Keratinocyte (primary cell): ENCODE data around the gene MEF2B.

Source experiments
- CTCF ChIP-seq, 3 experiments: IDR thresholded peaks in 1 of 3; conservative IDR thresholded peaks in 1 of 3; optimal IDR thresholded peaks in 1 of 3; 2 replicates in 2 of 3; 3 replicates in 1 of 3; pipeline versions ENCODE3 to v1.5.1; 2011; ENCODE audit warnings: low read length in 3 of 3, mild to moderate bottlenecking in 3 of 3, moderate library complexity in 2 of 3, control low read depth in 1 of 3, inconsistent platforms in 1 of 3; ENCODE audit not compliant: insufficient read depth in 2 of 3; ENCODE audit errors: extremely low read depth in 1 of 3
- EZH2 ChIP-seq: IDR thresholded peaks from one replicate; pipeline ENCODE4 v1.6.1; 2012; ENCODE audit warnings: inconsistent platforms, mild to moderate bottlenecking, low read length, moderate library complexity

- TF ChIP-seq CTCF (optimal IDR thresholded peaks at IDR 0.05 in 1 of 3, IDR thresholded peaks at IDR 0.05 in 1 of 3, conservative IDR thresholded peaks at IDR 0.05 in 1 of 3; ENCODE audit: extremely low read depth in 1 of 3, insufficient read depth in 2 of 3, low read length in 3 of 3) = no peak
- TF ChIP-seq EZH2 = no peak
Measured at GRCh38 chr19:19160461-19161035, 9.5 kb downstream of the MEF2B start.
